Diencephalon (tissue), 1 donor: ENCODE measurements around the gene USP5. TPM values are rescaled to one million over a fixed set of nuclear protein-coding genes. Genes with fewer than 3 reads are reported as not detected.

ENCODE experiments used
- total RNA-seq: library from RNA; depleted of rRNA; stranded (reverse); fragments of >200 nt; gene quantifications from one replicate; pipeline ENCODE4 v1.2.3, GENCODE V29; 2014

The USP5 gene
- 91.1 TPM for total RNA-seq

DNA sequence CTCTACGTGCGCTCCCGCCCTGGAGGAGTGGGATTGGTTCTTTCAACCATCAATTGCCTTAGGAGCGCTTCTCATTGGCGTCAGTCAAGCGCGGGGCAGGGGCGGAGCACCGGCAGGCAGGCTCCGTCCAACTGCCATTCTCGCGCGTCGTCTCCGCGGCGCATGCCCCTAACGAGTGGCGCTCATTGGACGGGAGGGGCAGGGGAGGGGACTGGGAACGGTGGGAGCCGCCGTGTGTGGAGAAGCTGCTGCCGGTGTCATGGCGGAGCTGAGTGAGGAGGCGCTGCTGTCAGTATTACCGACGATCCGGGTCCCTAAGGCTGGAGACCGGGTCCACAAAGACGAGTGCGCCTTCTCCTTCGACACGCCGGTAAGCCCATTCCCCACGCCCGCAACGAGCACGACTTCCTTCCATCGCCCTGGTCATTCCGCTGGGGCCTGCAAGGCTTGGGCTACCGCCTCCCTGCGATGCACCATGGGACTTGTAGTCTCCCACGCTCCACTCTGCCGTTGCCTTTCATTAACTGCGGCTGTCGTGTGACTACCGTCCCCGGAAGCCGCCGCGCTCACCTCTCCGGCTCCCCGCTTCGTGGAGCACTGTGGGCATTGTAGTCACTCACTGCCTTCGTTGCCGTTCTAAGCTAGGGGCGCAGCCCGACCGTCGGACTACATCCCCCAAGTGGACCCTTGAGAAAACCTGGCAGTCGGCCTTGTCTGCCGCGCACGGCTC, at the start of gene USP5:
USP5 (plus strand) TSS at position 230 of the 730 bp plus-strand sequence; CDS start at position 260, 30 bp downstream.

GRCh38 chr12:6821591-6822425, 30.1 kb upstream of the USP5 start, which contains the start of gene GPR162:
Gene GPR162, plus strand, starts transcription at chr12:6821821. Its CDS starts 2,078 bp downstream, at chr12:6823899.

DNA sequence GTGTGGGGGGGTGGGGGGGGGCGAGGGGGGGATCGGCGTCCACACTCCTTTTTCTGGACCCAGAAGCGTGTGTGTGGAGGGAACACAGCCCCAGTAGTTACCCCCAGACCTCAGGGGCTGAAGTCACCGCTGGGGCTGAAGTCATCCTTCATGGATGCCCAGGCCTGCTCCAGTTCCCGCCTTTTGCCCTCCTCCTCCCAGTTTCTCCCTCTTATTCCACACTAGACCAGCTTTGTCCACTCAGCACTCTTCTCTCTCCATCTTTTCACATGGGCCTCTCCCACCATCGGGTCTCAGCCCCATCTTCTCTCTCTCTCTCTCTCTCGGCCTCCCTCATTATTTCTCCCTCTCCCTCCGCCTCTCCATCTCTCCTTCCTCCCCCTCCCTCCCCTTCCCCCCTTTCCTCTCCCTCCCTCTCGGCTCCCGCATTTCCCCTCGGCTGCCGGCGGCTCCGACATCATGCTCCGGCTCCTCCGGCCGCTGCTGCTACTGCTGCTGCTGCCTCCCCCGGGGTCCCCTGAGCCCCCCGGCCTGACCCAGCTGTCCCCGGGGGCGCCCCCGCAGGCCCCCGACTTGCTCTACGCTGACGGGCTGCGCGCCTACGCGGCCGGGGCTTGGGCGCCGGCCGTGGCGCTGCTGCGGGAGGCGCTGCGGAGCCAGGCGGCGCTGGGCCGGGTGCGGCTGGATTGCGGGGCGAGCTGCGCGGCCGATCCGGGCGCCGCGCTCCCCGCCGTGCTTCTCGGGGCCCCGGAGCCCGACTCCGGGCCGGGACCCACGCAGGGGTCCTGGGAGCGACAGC, 23.8 kb upstream of the USP5 start, which contains the start of gene P3H3:
P3H3 (plus strand) TSS at position 426 of the 799 bp plus-strand sequence; CDS start at position 460, 34 bp downstream.

GRCh38 chr12:6840761-6841515, 11.0 kb upstream of the USP5 start, which contains the start of gene GNB3:
Gene GNB3, plus strand, starts transcription at chr12:6840925. Its CDS starts 363 bp downstream, at chr12:6841288.

GRCh38 chr12:6851153-6851920, 613 bp upstream of the USP5 start, which contains the start of gene CDCA3:
Gene CDCA3, minus strand, starts transcription at chr12:6851286. Its CDS starts 334 bp downstream, at chr12:6850952.

DNA sequence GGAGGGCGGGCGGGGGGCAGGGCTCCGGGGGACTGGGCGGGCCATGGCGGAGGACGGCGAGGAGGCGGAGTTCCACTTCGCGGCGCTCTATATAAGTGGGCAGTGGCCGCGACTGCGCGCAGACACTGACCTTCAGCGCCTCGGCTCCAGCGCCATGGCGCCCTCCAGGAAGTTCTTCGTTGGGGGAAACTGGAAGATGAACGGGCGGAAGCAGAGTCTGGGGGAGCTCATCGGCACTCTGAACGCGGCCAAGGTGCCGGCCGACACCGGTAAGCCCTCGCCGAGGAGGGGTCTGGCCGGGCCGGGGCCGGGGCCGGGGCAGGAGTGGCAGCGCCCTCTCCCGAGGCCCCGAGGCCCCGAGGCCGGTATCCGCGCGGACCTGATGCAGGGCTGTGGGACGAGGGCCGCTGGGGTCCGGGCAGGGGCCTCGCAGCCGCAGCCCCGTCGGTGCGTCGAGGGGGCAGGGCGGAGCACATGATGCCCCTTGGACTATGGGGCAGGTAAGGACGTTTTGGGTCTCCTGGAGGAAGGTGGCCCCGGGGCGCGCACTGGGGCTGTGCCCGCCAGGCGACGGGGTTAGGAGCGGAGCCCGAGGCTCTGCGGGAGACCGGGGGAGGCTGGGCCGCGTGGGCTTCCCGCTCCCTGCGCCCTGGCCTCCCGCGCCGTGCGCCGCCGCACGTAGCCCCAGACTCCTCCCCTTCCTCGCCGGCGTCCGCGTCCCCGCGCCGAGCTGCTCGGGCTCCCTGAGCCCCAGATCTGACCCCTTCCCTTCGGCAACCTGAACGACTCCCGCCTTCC, 15.7 kb downstream of the USP5 start, which contains the start of gene TPI1:
TPI1 (plus strand) TSS at position 119 of the 798 bp plus-strand sequence; CDS start at position 155, 36 bp downstream.

DNA sequence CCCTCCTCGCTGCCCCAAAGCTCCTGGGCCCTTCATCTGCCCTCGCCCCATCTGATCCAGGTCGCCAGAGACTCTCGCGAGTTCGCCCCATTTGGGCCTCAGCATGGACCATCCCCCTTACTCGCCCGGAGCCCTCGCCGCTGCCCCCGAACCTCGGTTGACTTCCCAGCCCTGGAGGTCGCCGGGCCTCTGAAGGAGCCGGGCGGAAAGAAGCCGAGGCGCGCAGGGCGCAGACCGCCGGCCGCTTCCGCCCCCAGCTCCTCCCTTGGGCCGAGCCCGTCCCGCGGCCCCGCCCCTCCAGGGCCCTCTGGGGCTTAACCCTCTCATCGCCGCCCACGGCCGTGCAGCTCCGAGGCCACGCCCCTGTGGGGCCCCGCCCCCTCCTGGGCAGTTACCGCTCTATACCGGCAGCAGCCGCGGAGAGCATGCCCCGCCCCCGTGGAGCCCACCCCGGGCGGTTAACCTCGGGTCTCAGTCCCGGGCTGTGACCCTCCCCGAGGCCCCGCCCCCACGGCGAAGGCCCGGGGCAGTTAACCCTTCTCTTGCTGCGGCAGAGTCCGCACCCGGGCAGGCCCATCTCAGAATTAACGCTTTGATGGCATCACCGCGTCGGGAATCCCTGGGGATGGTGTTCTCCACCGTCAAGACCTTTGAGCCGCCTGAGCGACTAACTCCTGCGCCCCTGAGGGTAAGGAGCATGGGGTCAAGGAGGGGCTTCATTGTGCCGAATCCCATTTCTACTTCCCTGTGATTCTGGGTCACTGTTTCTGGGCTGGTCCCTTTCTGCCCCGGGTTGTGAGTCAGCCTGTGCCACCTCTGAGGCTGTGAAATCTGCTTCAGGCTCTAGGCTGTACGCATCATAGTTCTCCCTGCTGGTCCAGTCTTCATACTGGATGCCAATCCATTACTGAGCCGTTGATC, 21.4 kb downstream of the USP5 start, which contains the start of gene SPSB2:
SPSB2 (minus strand) TSS at position 210 of the 921 bp plus-strand sequence. CDS start 402 bp downstream, outside the sequence.

GRCh38 chr12:6904280-6905276, 52.6 kb downstream of the USP5 start, which contains the start of gene LRRC23:
Gene LRRC23, plus strand, starts transcription at chr12:6904822. Its CDS starts 812 bp downstream, at chr12:6905634.

GRCh38 chr12:6914246-6914946, 62.4 kb downstream of the USP5 start, which contains the start of gene ENO2:
Gene ENO2, plus strand, starts transcription at chr12:6914580. Its CDS starts 1,253 bp downstream, at chr12:6915833.

Other genes with a start within 250 kb of the USP5 start
- gene CHD4, start 244.8 kb upstream of the USP5 start, total RNA-seq: 204 TPM
- 1.2 TPM for gene LPAR5, start 216.2 kb upstream of the USP5 start, total RNA-seq
- 0.46 TPM for gene ACRBP, start 204.7 kb upstream of the USP5 start, total RNA-seq
- gene ING4, start 189.0 kb upstream of the USP5 start, total RNA-seq: 61.6 TPM
- 17.3 TPM for gene ZNF384, start 162.8 kb upstream of the USP5 start, total RNA-seq
- 4.4 TPM for gene PIANP, start 151.3 kb upstream of the USP5 start, total RNA-seq
- 41.5 TPM for gene COPS7A, start 128.1 kb upstream of the USP5 start, total RNA-seq
- 104 TPM for gene MLF2, start 99.0 kb upstream of the USP5 start, total RNA-seq
- gene PTMS, start 85.8 kb upstream of the USP5 start, total RNA-seq: 84.2 TPM
- gene LAG3, start 79.6 kb upstream of the USP5 start, total RNA-seq: not detected
- gene CD4, start 62.6 kb upstream of the USP5 start, total RNA-seq: 4.8 TPM
- gene GPR162, start 30.3 kb upstream of the USP5 start, total RNA-seq: 87.9 TPM
- 15.0 TPM for gene P3H3, start 23.7 kb upstream of the USP5 start, total RNA-seq
- 3.2 TPM for gene GNB3, start 11.2 kb upstream of the USP5 start, total RNA-seq
- 6.2 TPM for gene CDCA3, start 864 bp upstream of the USP5 start, total RNA-seq
- gene TPI1, start 15.4 kb downstream of the USP5 start, total RNA-seq: 349 TPM
- gene SPSB2, start 21.2 kb downstream of the USP5 start, total RNA-seq: 2.3 TPM
- 27.7 TPM for gene LRRC23, start 52.7 kb downstream of the USP5 start, total RNA-seq
- gene ENO2, start 62.4 kb downstream of the USP5 start, total RNA-seq: 308 TPM
- 13.1 TPM for gene ATN1, start 75.8 kb downstream of the USP5 start, total RNA-seq
- gene RNU7-1, start 91.7 kb downstream of the USP5 start, total RNA-seq: not detected
- 203 TPM for gene C12orf57, start 91.9 kb downstream of the USP5 start, total RNA-seq
- 5.8 TPM for gene PTPN6, start 99.2 kb downstream of the USP5 start, total RNA-seq
- gene PHB2, start 118.5 kb downstream of the USP5 start, total RNA-seq: 100 TPM
- 20.8 TPM for gene EMG1, start 118.8 kb downstream of the USP5 start, total RNA-seq
- 13.8 TPM for gene LPCAT3, start 166.3 kb downstream of the USP5 start, total RNA-seq
- 13.1 TPM for gene C1S, start 208.6 kb downstream of the USP5 start, total RNA-seq
- gene C1R, start 240.3 kb downstream of the USP5 start, total RNA-seq: 6.7 TPM